K562 (cell line): ENCODE results near the gene TMOD2. TPM values are rescaled to one million over a fixed set of nuclear protein-coding genes. Genes with fewer than 3 reads are reported as not detected.

ENCODE experiments used
- ATAC-seq: fragments of 200-7000 bp; cut with Tn5 transposase; 3 replicates; pipeline ENCODE4 v1.9.1; 2020; ENCODE audit warnings: moderate library complexity
- BruUV-seq: library from RNA; stranded (reverse); fragments of 400-500 nt; replicated peaks from 2 replicates; lab custom pipeline; 2021; lab: Mats Ljungman, UMichigan
- CTCF ChIA-PET: fragments of 300-600 bp; formaldehyde crosslinking; extraction: SDS; loops from one replicate; lab custom pipeline; 2021; ENCODE audit warnings: low intra/inter-chr PET ratio; lab: Yijun Ruan, JAX
- POLR2A ChIA-PET: fragments of 300-600, 350-650 bp; sonication (Branson Sonifier 250); formaldehyde crosslinking; extraction: SDS; loops from one replicate; lab custom pipeline; 2021; ENCODE audit warnings: antibody characterized with exemption, inconsistent platforms; lab: Yijun Ruan, JAX
- DNase-seq, 4 experiments: peaks; one replicate each; pipeline versions ENCODE4 v3.0.0 to v3.0.0-alpha.2; 2011 to 2018; ENCODE audit warnings: low spot score in 3 of 4, mixed read lengths in 3 of 4; ENCODE audit errors: extremely low read depth in 1 of 4
- FAIRE-seq: peaks from 2 replicates; lab custom pipeline; 2011; peaks lifted over from hg19 to GRCh38; lab: Jason Lieb, UNC
- H2AFZ ChIP-seq: 2 replicates; pipeline ENCODE4 v1.6.0; 2011; ENCODE audit warnings: low read depth, low read length, control low read depth, inconsistent platforms
- H3K27ac ChIP-seq: fragments of 200-600 bp; 3 replicates; pipeline ENCODE4 v1.8.0; 2011; ENCODE audit warnings: low read depth, mild to moderate bottlenecking, control low read depth, inconsistent platforms, low read length, moderate library complexity, mixed read lengths; ENCODE audit errors: extremely low read depth
- H3K27me3 ChIP-seq, 2 experiments: fragments of 300-600 bp in 1 of 2; 2 replicates in 1 of 2; 3 replicates in 1 of 2; pipeline versions ENCODE4 v1.6.0 to v1.8.0; 2011; ENCODE audit warnings: inconsistent platforms in 2 of 2, low read length in 2 of 2, mild to moderate bottlenecking in 1 of 2, mixed read lengths in 1 of 2, moderate library complexity in 1 of 2; ENCODE audit not compliant: control insufficient read depth in 2 of 2, insufficient read depth in 2 of 2
- H3K36me3 ChIP-seq: fragments of 300-600 bp; 3 replicates; pipeline ENCODE4 v1.8.0; 2011; ENCODE audit warnings: mild to moderate bottlenecking, low read length, inconsistent platforms; ENCODE audit not compliant: control insufficient read depth, insufficient read depth
- H3K4me1 ChIP-seq, 2 experiments: fragments of 200-600 bp in 1 of 2; replicated peaks in 1 of 2; 2 replicates in 1 of 2; 3 replicates in 1 of 2; pipeline versions ENCODE4 v1.5.1 to v1.8.0; 2011; ENCODE audit warnings: inconsistent platforms in 2 of 2, low read length in 2 of 2, mild to moderate bottlenecking in 1 of 2, mixed read lengths in 1 of 2, moderate library complexity in 1 of 2; ENCODE audit not compliant: control insufficient read depth in 2 of 2, insufficient read depth in 2 of 2
- H3K4me2 ChIP-seq: 2 replicates; pipeline ENCODE4 v1.6.1; 2011; ENCODE audit warnings: low read length, control low read depth, inconsistent platforms, mixed read lengths; ENCODE audit not compliant: insufficient read depth
- H3K4me3 ChIP-seq: fragments of 200-600 bp; sonication (generic), shearing (Covaris generic); 2 replicates; pipeline ENCODE4 v1.5.1; 2016; ENCODE audit warnings: control low read depth, inconsistent platforms
- H3K79me2 ChIP-seq: fragments of 200-600 bp; 3 replicates; pipeline ENCODE4 v1.8.0; 2011; ENCODE audit warnings: low read length, inconsistent platforms; ENCODE audit not compliant: control insufficient read depth, insufficient read depth
- H3K9ac ChIP-seq, 2 experiments: 2 replicates each; pipeline versions ENCODE4 v1.6.0 to v1.6.1; 2011; ENCODE audit warnings: low read depth in 2 of 2, low read length in 2 of 2, control low read depth in 1 of 2, inconsistent platforms in 1 of 2, mild to moderate bottlenecking in 1 of 2, mixed read lengths in 1 of 2; ENCODE audit not compliant: insufficient read depth in 1 of 2
- H3K9me1 ChIP-seq: one replicate; pipeline ENCODE4 v1.6.0; 2011; ENCODE audit warnings: inconsistent platforms, mild to moderate bottlenecking, low read length, moderate library complexity; ENCODE audit not compliant: control insufficient read depth, insufficient read depth
- H3K9me3 ChIP-seq: replicated peaks from 2 replicates; pipeline ENCODE4 v1.5.1; 2011; ENCODE audit warnings: low read depth, low read length, inconsistent platforms; ENCODE audit not compliant: control insufficient read depth, insufficient read depth
- H4K20me1 ChIP-seq: replicated peaks from 2 replicates; pipeline ENCODE4 v1.6.1; 2011; ENCODE audit warnings: low read length, inconsistent platforms, mixed read lengths; ENCODE audit not compliant: control insufficient read depth, insufficient read depth
- CHD7 ChIP-seq: fragments of 200-600 bp; sonication (generic); IDR thresholded peaks from one replicate; pipeline ENCODE4 v1.6.1; 2012; ENCODE audit warnings: mild to moderate bottlenecking, low read depth, low read length, inconsistent platforms
- DPF2 ChIP-seq: fragments of 450-650 bp; IDR thresholded peaks from 2 replicates; pipeline ENCODE4 v1.6.1; 2016
- MCM7 ChIP-seq, 2 experiments: fragments of 450-650 bp; IDR thresholded peaks; 2 replicates each; pipeline ENCODE4 v1.6.1; 2016 to 2018
- MEF2D ChIP-seq: conservative IDR thresholded peaks from 2 replicates; pipeline ENCODE4 v1.6.1; 2016; ENCODE audit warnings: low read depth, missing genetic modification characterization, missing compliant biosample characterization
- MEIS2 ChIP-seq: fragments of 450-650 bp; IDR thresholded peaks from 2 replicates; pipeline ENCODE4 v1.6.1; 2014; ENCODE audit warnings: mild to moderate bottlenecking; ENCODE audit not compliant: partially characterized antibody
- PHF20 ChIP-seq: fragments of 450-650 bp; IDR thresholded peaks from 2 replicates; pipeline ENCODE4 v1.6.1; 2018; ENCODE audit not compliant: partially characterized antibody
- SAFB ChIP-seq: fragments of 200-400 bp; formaldehyde crosslinking; IDR thresholded peaks from 2 replicates; pipeline ENCODE4 v1.6.1; 2017; ENCODE audit warnings: low read depth, low read length, borderline replicate concordance
- STAG1 ChIP-seq: sonication (generic); formaldehyde crosslinking; IDR thresholded peaks from 2 replicates; pipeline ENCODE4 v1.5.0; 2020; ENCODE audit warnings: missing genetic modification reagents, borderline replicate concordance
- ZBTB8A ChIP-seq: fragments of 450-650 bp; IDR thresholded peaks from 2 replicates; pipeline ENCODE4 v1.6.1; 2018; ENCODE audit warnings: mild to moderate bottlenecking, moderate library complexity; ENCODE audit not compliant: partially characterized antibody
- ZNF124 ChIP-seq: sonication (generic); formaldehyde crosslinking; IDR thresholded peaks from 2 replicates; pipeline ENCODE4 v1.8.1; 2022; ENCODE audit warnings: missing genetic modification reagents
- WGBS: fragments of 100-300 bp; shearing (Covaris generic); methylation state at CpG from one replicate; pipeline ENCODE4 v1.1.6; 2016; ENCODE audit warnings: low coverage, mixed read lengths; ENCODE audit not compliant: insufficient coverage; ENCODE audit errors: missing lambda C conversion rate; 5-methylcytosine and 5-hydroxymethylcytosine counted together
- in situ Hi-C: fragments of 300-500 bp; cut with MboI; formaldehyde crosslinking; loops from 4 replicates; pipeline ENCODE4 v1.15.0; 2018; ENCODE audit warnings: inconsistent platforms, mixed read lengths
- intact Hi-C: fragments of 100-400 bp; cut with micrococcal nuclease; formaldehyde crosslinking; loops from 2 replicates; pipeline ENCODE4 v1.14.2; 2022
- polyA plus RNA-seq, 8 experiments: library from polyadenylated mRNA; depleted of rRNA in 4 of 8; stranded (reverse) in 5 of 8; unstranded in 3 of 8; fragments of >200 nt; fragmentation: Nextera tagmentation in 2 of 8; fragmentation: Illumina TruSeq in 1 of 8; extraction: Ambion mirVana in 2 of 8; extraction: Trizol in 1 of 8; gene quantifications; 2 replicates each; pipeline versions ENCODE4 v1.2.1 to v1.2.3, GENCODE V29; 2011 to 2014; ENCODE audit warnings: inconsistent platforms in 1 of 8, missing spikeins in 1 of 8
- total RNA-seq, 7 experiments: library from RNA; depleted of rRNA in 6 of 7; stranded (reverse); fragments of >200 nt in 6 of 7; fragmentation: Illumina TruSeq in 2 of 7; extraction: Trizol in 2 of 7; gene quantifications; 2 replicates each; pipeline versions ENCODE4 v1.2.1 to v1.2.3, GENCODE V29; 2011 to 2021; ENCODE audit warnings: low replicate concordance in 1 of 7

TMOD2 gene
- total and polyA plus RNA-seq, 9 of the 15 experiments (the other 6 are each of a cell fraction or from before 2014, with no cell fraction given): 0.49 to 3.8 (median 3.0) TPM

DNA sequence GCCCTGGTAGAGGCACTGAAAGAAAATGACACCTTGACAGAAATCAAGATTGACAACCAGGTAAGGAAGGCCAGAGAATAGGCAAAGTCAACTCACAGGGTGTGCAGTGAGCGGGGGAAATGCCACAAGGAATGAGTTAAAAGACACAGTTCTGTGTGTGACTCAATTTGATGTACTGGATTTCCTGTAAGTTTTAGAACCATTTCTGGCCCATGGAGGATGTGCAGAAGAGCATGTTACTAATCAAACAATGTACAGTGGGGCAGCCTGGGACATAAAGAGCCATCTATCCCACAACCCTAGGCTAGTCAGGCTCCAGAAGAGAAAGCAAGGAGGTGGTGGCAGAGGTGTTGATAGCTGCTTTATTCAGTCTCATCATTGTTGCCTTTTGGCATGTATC, 46.9 kb downstream of the TMOD2 start:
- Histone ChIP-seq H3K4me3 (no peak overlapping the region), H3K36me3 (no peaks in the 10 kb centered on the region), H3K27ac (no peak overlapping the region), H3K79me2 (no peaks in the 10 kb centered on the region), H3K4me1 (peaks cover 0 to 7% of the 10 kb centered on the region in 2 experiments; a peak in 3 of 5 replicates)
- BruUV-seq: no TSS peak
- in situ Hi-C loops: no loop called here
- CTCF ChIA-PET: no interaction called here
- no peak for TF ChIP-seq STAG1 (CRISPR knock-in tag)
- TF ChIP-seq MEIS2: no peak
- TF ChIP-seq DPF2: no peak
- no peak for TF ChIP-seq CHD7
- TF ChIP-seq MCM7 (IDR thresholded peaks at IDR 0.05): no peak
- TF ChIP-seq MEF2D (tag): no peak
- TF ChIP-seq ZBTB8A: no peak
- no peak for TF ChIP-seq ZNF124 (CRISPR knock-in tag)
- TF ChIP-seq PHF20: no peak
- TF ChIP-seq SAFB: no peak
- TF ChIP-seq, all 486 proteins: peak for 0
- Histone ChIP-seq H3K9me3 (no peaks in the 10 kb centered on the region), H2AFZ (no peak overlapping the region), H4K20me1 (no peaks in the 10 kb centered on the region), H3K9ac (no peak overlapping the region), H3K27me3 (no peaks in the 10 kb centered on the region), H3K4me2 (no peak overlapping the region), H3K9me1 (no peaks in the 10 kb centered on the region)
- POLR2A ChIA-PET: interaction anchor here (0.6 to 1.0 kb wide), 2 partner anchors 48 to 57 kb away, joined by 3 to 4 read pairs; no protein-coding TSS in a partner anchor
- FAIRE-seq (no peak), DNase-seq (no peak), ATAC-seq (no peak)
- intact Hi-C loops: no loop called here
- 85% methylated on average over 1 of the region's 1 CpG for whole genome bisulfite sequencing
